ENCODE data around the gene SMIM21. TPM values are rescaled to one million over a fixed set of nuclear protein-coding genes. Genes with fewer than 3 reads are reported as not detected.

Gene SMIM21
- total RNA-seq, result not detected in 3 replicates
- long read RNA-seq, result 0 reads

DNA sequence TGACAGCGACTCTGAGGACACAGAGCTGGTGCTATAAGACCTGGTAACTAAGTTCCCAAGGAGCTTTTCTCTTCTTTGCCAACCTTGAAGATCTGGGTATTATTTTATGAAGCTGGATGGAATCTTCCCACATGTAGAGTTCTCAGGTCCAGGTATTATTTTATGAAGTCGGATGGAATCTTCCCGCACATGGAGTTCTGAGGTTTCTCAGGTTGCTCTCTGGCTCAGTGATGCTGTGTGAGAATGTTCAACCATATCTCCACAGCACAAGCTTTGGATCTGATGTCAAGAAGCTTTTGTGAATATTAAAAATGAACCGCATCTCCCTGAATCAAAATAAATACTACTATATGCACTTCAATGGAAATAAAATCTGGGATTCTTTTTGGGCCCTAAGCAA, at the start of gene SMIM21:
Gene SMIM21, minus strand, starts transcription at position 101 of the 400 bp plus-strand sequence. CDS start 140 bp downstream, outside the sequence.
- no peak for DNase-seq (ENCODE audit: low spot score)
- Mint-ChIP-seq H3K4me1 (ENCODE audit: low read depth) (no peaks in the 10 kb centered on the region), H3K36me3 (ENCODE audit: low read depth) (no peaks in the 10 kb centered on the region)

DNA sequence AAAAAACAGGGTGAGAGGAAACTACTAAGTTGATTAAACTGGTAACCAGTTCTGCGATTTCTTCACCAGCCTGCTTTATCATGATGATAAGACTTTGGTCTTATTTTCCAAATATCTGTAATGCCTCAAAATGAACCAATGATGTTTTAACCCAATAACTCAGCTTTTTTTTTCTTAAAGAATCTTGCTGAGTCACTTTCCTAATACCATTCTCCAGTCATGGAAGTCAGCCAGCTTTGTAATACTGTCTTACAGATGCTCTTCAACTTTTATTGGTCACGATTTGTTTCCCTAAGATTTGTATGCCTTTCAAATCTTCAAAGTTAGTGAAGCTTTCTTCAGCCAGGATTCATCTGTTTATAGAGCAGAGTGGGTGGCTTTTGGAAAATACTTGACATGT, 47.7 kb upstream of the SMIM21 start:
- Mint-ChIP-seq H3K27me3 (ENCODE audit: low read depth) (no peaks in the 10 kb centered on the region), H3K36me3 (ENCODE audit: low read depth) (no peaks in the 10 kb centered on the region), H3K27ac (ENCODE audit: unreplicated experiment) (no peak overlapping the region), H3K4me3 (ENCODE audit: unreplicated experiment) (no peak overlapping the region), H3K9me3 (ENCODE audit: low read depth) (no peaks in the 10 kb centered on the region), H3K4me1 (ENCODE audit: low read depth) (peaks cover 9% of the 10 kb centered on the region)
- TF ChIP-seq CTCF (IDR thresholded peaks at IDR 0.05), result no peak
- DNase-seq (ENCODE audit: low spot score), result no peak

More for the DNA sequence above, at the start of gene SMIM21:
- Mint-ChIP-seq H3K27me3 (ENCODE audit: low read depth) (peaks cover 10% of the 10 kb centered on the region), H3K4me3 (ENCODE audit: unreplicated experiment) (no peak within 1 kb of the TSS), H3K27ac (ENCODE audit: unreplicated experiment) (no peak within 1 kb of the TSS), H3K9me3 (ENCODE audit: low read depth) (no peaks in the 10 kb centered on the region)
- TF ChIP-seq CTCF (IDR thresholded peaks at IDR 0.05), result no peak

DNA sequence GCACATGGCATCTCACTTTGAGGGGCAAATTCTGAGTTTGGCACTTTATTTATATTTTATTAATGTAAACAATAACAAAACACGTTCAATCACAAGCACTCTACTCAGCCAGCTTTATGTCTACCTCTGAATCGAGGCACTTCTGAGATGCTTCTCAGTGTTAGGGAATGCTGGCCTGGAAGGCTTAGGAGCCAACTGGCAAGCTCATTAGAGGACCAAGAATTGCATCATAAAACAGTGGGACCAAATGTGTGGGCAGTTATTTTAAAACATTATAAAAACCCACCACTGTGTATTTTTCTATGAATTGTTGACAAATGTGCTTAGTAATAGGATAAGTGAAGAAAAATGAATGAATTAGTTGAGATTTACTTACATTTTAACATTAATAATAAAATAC, 46.8 kb upstream of the SMIM21 start:
- H3K4me1 Mint-ChIP-seq (ENCODE audit: low read depth), result peaks cover 9% of the 10 kb centered on the region
- no peaks in the 10 kb centered on the region for H3K9me3 Mint-ChIP-seq (ENCODE audit: low read depth)
- no peak overlapping the region for H3K27ac Mint-ChIP-seq (ENCODE audit: unreplicated experiment)
- no peaks in the 10 kb centered on the region for H3K27me3 Mint-ChIP-seq (ENCODE audit: low read depth)
- no peaks in the 10 kb centered on the region for H3K36me3 Mint-ChIP-seq (ENCODE audit: low read depth)
- no peak for DNase-seq (ENCODE audit: low spot score)
- no peak overlapping the region for H3K4me3 Mint-ChIP-seq (ENCODE audit: unreplicated experiment)
- TF ChIP-seq CTCF (IDR thresholded peaks at IDR 0.05), result no peak

- Mint-ChIP-seq H3K9me3 (ENCODE audit: low read depth) (no peaks in the 10 kb centered on the region), H3K4me1 (ENCODE audit: low read depth) (peaks cover 9% of the 10 kb centered on the region), H3K27ac (ENCODE audit: unreplicated experiment) (no peak overlapping the region), H3K4me3 (ENCODE audit: unreplicated experiment) (no peak overlapping the region), H3K36me3 (ENCODE audit: low read depth) (no peaks in the 10 kb centered on the region), H3K27me3 (ENCODE audit: low read depth) (no peaks in the 10 kb centered on the region)
- TF ChIP-seq CTCF (IDR thresholded peaks at IDR 0.05), result no peak
- DNase-seq (ENCODE audit: low spot score), result no peak
These were observed 45.8 kb upstream of the SMIM21 start for GRCh38 chr18:75473316-75473715.

GRCh38 chr18:75472906-75473305, 45.4 kb upstream of the SMIM21 start:
- H3K4me1 Mint-ChIP-seq (ENCODE audit: low read depth), result peaks cover 9% of the 10 kb centered on the region
- no peak for TF ChIP-seq CTCF (IDR thresholded peaks at IDR 0.05)
- no peak overlapping the region for H3K27ac Mint-ChIP-seq (ENCODE audit: unreplicated experiment)
- H3K9me3 Mint-ChIP-seq (ENCODE audit: low read depth), result no peaks in the 10 kb centered on the region
- H3K36me3 Mint-ChIP-seq (ENCODE audit: low read depth), result no peaks in the 10 kb centered on the region
- no peak overlapping the region for H3K4me3 Mint-ChIP-seq (ENCODE audit: unreplicated experiment)
- DNase-seq (ENCODE audit: low spot score), result no peak
- no peaks in the 10 kb centered on the region for H3K27me3 Mint-ChIP-seq (ENCODE audit: low read depth)
